ENCODE measurements around the gene ZNF653.

The ZNF653 gene

GRCh38 chr19:11505504-11506100, at the start of gene ZNF653:
Gene ZNF653 (minus strand): TSS chr19:11505839. CDS start chr19:11505786, 53 bp downstream.
- peak; percentile 87 to 92 for DNase-seq (ENCODE audit: extremely low read depth in 1 of 2, low read depth in 1 of 2)

GRCh38 chr19:11555246-11555645, 49.6 kb upstream of the ZNF653 start:
- no peak for DNase-seq (ENCODE audit: extremely low read depth in 1 of 2, low read depth in 1 of 2)

- no peak for DNase-seq (ENCODE audit: extremely low read depth in 1 of 2, low read depth in 1 of 2)
Observed at GRCh38 chr19:11554160-11554559, 48.5 kb upstream of the ZNF653 start.

GRCh38 chr19:11552666-11553372, 47.2 kb upstream of the ZNF653 start:
- DNase-seq (ENCODE audit: extremely low read depth in 1 of 2, low read depth in 1 of 2) = no peak

- DNase-seq (ENCODE audit: extremely low read depth in 1 of 2, low read depth in 1 of 2) = no peak
Observed at GRCh38 chr19:11551603-11552235, 46.1 kb upstream of the ZNF653 start.

GRCh38 chr19:11550265-11550664, 44.6 kb upstream of the ZNF653 start:
- DNase-seq (ENCODE audit: extremely low read depth in 1 of 2, low read depth in 1 of 2) = no peak

- DNase-seq (ENCODE audit: extremely low read depth in 1 of 2, low read depth in 1 of 2) = no peak
Observed at GRCh38 chr19:11549386-11549953, 43.8 kb upstream of the ZNF653 start.

- DNase-seq (ENCODE audit: extremely low read depth in 1 of 2, low read depth in 1 of 2) = no peak
Observed at GRCh38 chr19:11547929-11548700, 42.5 kb upstream of the ZNF653 start.

- no peak for DNase-seq (ENCODE audit: extremely low read depth in 1 of 2, low read depth in 1 of 2)
Observed at GRCh38 chr19:11541238-11541637, 35.6 kb upstream of the ZNF653 start.

GRCh38 chr19:11540645-11541044, 35.0 kb upstream of the ZNF653 start:
- DNase-seq (ENCODE audit: extremely low read depth in 1 of 2, low read depth in 1 of 2) = no peak

- DNase-seq (ENCODE audit: extremely low read depth in 1 of 2, low read depth in 1 of 2) = no peak
Observed at GRCh38 chr19:11539495-11540365, 34.1 kb upstream of the ZNF653 start.

- DNase-seq (ENCODE audit: extremely low read depth in 1 of 2, low read depth in 1 of 2) = no peak
Observed at GRCh38 chr19:11538232-11539036, 32.8 kb upstream of the ZNF653 start, which contains the start of gene CNN1. Gene CNN1 (plus strand): TSS chr19:11538851. CDS start chr19:11538928, 77 bp downstream.

GRCh38 chr19:11535792-11536595, 30.4 kb upstream of the ZNF653 start:
- peak; percentile 70 to 75 for DNase-seq (ENCODE audit: extremely low read depth in 1 of 2, low read depth in 1 of 2)

- no peak for DNase-seq (ENCODE audit: extremely low read depth in 1 of 2, low read depth in 1 of 2)
Observed at GRCh38 chr19:11534948-11535347, 29.3 kb upstream of the ZNF653 start.

- no peak for DNase-seq (ENCODE audit: extremely low read depth in 1 of 2, low read depth in 1 of 2)
Observed at GRCh38 chr19:11534538-11534937, 28.9 kb upstream of the ZNF653 start.

- peak in 1 of 2 donors; percentile 59 for DNase-seq (ENCODE audit: extremely low read depth in 1 of 2, low read depth in 1 of 2)
Observed at GRCh38 chr19:11530432-11530831, 24.8 kb upstream of the ZNF653 start.

GRCh38 chr19:11528551-11529341, 23.1 kb upstream of the ZNF653 start, which contains the start of gene ECSIT:
Gene ECSIT (minus strand): TSS chr19:11529134. CDS start chr19:11519170, 9,964 bp downstream.
- DNase-seq (ENCODE audit: extremely low read depth in 1 of 2, low read depth in 1 of 2) = peak; percentile 79 to 93
